ENCODE measurements around the gene TIMP1.

Gene TIMP1

DNA sequence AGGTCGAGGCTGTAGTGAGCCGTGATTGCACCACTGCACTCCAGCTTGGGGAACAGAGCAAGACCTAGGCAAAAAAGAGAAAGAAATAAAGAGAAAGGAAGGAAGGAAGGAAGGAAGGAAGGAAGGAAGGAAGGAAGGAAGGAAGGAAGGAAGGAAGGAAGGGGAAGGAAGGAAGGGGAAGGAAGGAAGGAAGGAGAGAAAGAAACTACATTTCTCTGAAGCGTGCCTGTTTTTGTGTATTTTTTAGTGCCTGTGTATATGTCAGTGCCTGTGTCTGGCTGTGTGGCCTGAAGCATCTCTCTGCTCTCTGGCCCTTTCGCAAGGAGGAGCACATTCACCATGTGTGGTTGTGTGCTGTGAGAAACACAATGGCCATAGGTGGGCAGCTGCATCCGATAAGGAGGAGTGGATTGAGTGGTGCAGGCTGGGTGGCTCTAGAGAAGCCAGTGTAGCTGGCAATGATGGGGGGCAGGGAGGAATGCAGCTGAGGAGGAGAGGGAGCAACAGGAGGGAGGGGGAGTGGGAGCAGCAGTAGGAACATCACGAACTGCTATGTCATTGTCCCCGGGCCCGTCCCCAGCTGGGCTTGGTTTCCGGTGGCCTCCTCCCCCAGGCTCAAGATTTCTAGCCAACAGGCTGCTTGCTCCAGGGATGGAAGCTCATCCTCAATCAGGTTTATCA is 26.0 kb downstream of the TIMP1 start:
- peak; percentile 16 for DNase-seq

DNA sequence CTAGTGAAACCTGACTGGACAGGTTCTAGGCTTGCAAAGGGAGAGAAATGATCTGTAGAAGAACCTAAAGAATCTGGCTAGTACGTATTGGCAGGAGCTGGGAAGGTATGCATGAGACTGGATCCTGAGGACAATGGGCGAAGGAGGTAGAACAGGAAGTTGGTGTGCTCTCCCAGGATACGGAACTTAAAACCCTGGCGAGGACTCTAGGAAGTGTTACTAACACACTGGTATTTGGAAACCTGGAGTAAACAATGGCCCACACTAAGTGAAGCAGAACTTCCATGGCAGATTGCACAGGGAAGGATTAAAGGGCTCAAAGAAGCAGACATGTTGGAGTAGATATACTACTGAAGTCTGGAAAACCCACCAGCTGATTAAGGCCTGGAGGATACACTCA is 28.3 kb downstream of the TIMP1 start:
- DNase-seq = no peak

DNA sequence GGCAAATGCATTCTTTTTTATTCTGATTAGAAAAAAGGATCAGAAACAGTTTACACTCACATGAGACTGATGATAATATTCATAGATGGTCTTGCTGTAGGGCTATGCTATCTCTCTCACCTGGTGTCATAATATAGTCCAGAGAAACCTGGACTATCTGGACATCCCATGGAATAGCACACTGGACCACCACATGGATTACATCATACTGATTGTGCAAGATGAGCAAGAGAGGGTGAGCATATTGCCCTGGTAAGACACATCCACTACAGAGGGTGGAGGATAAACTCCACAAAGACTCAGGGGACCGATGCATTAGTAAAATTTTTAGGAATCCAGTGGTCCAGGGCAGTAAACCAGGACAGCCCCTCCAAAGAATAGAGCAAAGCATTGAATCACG is 29.3 kb downstream of the TIMP1 start:
- no peak for DNase-seq

DNA sequence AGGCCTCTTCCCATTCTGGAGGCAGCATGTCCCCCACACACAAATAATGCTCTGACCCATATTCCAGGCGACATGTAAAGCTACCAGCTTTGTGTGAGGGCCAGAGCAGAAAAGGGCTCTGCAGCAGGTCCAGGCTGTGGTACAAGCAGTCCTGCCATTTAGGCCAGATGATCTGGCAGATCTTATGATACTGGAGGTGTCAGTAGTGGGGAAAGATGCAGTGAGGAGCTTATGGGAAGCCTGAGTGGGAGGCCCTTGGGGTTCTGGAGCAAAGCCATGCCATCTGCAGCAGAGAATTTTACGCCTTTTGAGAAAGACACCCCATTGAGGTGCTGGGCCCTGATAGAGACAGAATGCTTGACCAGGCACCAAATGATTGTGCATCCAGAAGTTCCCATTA is 29.7 kb downstream of the TIMP1 start:
- DNase-seq = no peak

DNA sequence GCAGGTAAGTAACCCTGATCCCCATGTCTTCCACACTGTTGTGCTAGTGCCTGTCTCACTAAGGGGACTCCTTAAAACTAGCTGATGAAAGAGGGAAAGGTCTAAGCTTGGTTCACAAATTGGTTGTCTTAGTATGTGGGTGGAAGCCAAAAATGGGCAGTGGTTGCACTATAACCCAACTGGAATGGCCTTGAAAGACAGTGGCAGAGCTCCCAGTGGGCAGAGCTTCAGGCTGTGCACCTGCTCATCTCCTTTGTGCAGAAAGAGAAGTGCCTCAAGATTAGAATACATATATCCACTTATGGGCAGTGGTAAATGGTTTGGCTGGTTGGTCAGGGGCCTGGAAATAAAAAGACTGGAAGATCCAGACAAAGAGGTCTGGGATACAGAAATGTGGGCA is 30.2 kb downstream of the TIMP1 start:
- DNase-seq = no peak

DNA sequence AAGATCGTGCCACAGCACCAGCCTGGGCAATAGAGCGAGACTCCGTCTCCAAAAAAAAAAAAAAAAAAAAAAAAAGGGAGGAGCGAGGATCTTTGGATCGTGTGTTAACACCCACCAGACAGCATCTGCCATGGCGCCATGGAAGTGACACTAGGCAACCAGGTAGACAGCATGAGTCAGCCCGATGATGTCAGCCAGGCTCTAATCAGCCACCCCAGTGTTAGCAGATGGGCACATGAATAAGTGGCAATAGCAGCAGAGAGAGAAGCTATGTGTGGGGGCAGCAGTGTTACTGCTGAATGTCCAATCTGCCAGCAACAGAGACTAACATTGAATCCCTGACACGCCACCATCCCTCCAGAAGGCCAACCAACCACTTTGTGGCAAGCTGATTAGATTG is 30.8 kb downstream of the TIMP1 start:
- DNase-seq = peak; percentile 42

DNA sequence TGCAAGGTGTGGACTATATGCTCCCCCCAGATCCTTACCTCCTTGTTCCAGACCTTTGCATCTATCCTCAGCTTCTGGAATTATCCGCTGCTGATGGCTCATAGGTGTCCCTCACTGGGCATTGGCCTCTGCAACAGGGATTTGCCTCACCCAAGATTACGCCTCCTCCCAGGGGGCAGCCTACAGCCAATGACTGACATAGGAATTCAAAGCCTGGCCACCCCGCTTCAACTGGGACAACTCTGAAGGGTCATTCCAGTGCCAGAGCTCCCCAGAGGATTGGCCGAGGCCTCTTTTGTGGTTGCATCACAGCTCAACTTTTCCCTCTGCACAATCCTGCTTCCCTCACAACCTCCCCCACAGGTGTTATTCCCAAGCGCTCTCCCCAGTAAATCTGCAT is 32.4 kb downstream of the TIMP1 start:
- DNase-seq = no peak

DNA sequence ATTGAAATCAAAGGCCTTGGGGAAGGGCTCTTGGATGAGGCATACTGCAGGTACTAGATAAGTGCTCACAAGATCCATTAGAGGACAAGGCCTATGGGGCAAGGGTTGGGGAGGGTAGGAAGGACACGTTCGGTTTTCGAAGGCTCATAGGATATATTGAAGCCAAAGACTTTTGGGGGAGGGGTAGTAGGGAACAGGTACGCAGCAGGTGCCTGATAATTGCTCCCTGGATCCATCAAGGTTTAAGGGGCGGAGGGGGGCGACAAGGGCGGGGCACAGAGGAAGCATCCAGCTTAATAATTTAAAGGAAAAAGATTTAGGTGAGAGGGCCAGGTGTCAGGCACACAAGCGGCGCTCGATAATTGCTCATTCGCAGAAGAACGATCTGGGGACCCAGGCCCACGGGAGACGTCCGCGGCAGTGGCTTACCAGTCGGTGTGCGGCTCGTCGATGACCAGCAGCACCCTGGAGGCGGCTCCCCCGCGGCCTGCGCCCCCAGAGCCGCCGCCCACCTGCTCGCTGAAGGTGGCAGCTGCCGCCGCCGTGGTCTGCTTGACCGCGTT is 36.8 kb downstream of the TIMP1 start:
- DNase-seq = no peak

DNA sequence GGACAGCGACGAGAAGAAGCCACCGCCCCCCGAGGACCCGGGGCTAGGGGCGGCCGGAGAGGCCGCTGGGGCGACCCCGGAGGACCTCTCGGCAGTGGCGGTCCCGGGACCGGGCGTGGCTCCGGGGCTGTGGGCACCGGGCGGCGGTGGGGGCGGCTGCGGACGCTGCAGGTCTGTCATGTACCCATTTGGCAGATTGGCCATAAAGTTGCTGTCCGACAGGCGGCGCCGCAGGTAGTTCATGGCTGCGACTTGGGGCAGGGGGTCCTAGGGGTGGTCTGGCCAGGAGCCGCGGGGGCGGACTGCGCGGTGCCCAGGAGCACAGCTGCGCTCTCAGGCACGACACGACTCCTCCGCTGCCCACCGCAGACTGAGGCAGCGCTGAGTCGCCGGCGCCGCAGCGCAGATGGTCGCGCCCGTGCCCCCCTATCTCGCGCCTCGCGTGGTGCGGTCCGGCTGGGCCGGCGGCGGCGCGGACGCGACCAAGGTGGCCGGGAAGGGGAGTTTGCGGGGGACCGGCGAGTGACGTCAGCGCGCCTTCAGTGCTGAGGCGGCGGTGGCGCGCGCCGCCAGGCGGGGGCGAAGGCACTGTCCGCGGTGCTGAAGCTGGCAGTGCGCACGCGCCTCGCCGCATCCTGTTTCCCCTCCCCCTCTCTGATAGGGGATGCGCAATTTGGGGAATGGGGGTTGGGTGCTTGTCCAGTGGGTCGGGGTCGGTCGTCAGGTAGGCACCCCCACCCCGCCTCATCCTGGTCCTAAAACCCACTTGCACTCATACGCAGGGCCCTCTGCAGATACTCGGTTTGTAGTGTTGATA is 37.5 kb downstream of the TIMP1 start, which contains the start of gene SYN1:
Gene SYN1, minus strand, starts transcription at position 372 of the 817 bp plus-strand sequence. Its CDS starts 129 bp downstream, at position 243.
- DNase-seq = peak; percentile 78

DNA sequence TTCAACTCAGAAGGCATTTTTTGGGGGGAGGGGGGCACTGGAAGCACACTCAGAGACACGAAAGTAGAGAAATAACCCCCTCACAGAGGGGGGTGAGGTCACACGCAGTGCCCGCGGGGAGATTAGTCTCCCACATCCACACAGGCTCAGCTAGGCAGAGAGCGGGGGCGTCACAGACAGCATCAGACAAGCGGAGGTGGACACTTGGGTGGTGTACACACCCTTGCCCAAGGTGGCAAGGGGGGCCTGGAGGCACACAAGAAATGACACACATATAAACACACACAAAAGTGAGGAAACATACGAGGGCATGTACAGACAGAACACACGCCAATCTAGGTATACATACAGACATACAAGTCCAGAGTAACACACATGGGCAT is 38.1 kb downstream of the TIMP1 start:
- DNase-seq = no peak

DNA sequence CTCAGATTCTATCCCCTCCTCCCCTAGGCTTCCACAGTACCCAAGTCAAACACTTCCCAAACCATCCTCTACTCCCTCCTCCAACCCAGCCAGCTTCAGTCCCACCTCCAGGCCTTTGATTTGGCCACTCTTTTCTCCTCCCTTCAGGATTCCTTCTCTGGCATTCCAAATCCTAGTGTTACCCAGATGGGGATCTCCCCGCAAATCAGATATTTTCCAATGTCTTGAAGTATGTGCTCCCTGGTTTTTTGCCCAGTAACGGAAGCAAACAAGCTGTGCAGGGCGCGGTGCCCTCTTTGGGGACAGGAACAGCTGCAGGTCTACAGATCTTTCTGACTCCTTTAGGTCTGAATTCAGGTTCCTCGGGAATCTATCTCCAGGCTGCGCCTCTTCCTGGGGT is 39.6 kb downstream of the TIMP1 start:
- no peak for DNase-seq

DNA sequence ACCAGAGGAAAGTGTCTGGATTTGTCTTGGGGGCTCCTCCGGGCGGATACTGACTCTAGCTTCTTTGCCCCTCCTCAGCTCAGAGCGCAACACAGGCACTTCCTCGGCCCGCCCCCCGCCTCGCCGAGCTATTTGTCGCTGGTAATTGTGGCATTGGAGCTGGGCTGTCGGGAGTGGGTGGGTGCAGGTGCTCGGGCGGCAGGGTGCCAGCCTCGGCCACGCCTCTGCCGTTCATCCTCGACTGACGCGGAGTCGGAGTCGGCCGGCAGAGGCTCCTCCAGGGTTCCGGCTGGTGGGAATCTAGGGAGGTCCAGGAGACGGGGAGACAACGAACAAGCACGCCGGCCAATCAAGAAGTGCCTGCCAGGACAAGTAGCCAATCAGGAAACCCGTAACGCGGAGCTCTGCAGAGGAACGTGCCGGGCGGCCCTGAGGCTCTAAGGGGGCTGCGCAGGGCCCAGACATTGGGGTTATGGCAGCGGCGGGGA is 41.3 kb downstream of the TIMP1 start:
- peak; percentile 53 for DNase-seq

DNA sequence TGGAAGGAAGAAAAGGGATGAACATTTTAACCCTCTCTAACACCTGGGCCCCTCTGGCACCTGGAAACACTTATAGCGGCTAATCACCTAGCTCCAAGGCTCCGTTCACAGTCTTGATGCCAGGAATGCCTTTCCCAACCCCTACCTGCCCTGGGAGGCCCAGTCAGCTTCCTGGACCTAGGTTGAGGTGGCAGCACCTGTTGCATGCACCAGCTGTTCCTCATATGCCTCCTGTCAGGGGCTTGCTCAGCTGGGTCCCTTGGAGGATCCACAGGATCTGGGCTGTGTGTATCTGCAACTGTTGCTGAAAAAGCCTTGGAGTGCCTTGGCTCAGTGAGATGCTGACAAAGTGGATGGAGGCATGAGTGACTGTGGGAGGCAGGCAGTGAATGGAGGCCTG is 43.1 kb downstream of the TIMP1 start:
- DNase-seq = no peak

DNA sequence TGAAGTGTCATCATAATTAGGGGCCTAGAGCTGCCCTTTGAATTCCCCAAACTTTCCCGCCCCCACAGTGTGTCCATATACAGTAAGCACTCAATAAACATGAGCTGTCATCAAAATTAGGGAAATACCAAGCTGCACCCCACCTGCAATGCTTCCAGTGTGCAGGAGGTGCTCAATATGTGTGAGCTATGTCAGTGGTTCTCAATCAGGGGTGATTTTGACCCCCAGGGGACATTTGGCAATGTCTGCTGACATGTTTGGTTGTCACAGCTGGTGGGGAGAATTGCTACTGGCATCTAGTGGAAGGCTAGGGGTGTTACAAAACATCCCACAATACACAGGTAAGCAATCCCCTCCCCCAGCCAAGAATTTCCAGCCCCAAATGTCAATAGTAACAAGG is 46.7 kb downstream of the TIMP1 start:
- DNase-seq = peak; percentile 13

DNA sequence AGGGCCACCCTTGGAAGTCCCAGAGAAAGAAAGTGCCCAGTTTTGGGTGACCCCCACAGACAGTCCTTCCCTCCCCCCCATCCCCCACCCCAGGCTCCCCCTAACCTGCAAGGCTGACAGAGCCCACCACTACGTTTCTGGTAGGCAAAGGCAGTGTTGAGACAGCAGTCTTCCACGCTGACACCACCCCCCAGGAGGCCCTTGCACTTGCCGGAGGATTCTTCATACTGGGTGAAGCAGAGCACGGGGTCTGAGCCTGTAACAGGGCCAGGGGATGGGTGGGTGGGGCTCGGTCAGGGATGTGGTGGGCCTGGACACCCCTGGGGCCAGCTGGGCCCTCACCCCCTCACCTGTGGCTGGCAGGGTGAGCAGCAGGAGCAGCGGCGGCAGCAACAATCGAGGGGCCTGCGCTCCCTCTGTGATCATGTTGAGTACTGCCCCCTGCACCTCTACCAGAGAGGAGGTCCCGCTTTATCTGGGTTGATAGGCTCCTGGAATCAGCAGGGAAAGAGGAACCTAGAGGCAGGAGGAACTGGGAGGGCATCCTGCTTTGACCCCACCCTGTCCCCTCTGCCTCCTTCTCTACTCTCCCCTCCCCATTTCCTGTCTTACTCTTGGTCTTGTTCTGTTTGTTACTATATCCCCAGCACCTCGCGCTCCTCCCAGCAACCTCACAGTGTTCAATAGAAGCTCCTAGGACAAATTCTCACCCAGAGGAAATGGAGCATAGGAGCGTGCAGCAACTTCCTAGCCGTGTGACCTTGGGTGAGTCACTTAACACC is 47.4 kb downstream of the TIMP1 start, which contains the start of gene CFP:
Gene CFP, minus strand, starts transcription at position 512 of the 782 bp plus-strand sequence. Its CDS starts 86 bp downstream, at position 426.
- peak; percentile 14 for DNase-seq

DNA sequence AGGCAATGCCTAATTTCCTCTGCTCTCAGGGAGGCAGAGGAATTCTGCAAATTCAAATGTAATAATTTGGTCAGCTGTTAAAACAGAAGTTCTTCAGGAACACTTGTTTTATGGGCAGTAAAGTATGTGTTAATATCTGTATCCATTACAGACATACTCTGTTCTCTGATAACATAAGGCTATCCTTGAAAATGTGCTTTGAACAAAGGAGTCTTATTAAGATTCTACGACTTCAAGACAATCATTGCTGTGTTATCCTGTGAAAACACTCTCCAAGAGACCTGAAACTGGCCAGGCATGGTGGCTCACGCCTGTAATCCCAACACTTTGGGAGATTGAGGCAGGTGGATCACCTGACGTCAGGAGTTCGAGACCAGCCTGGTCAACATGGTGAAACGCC is 49.4 kb downstream of the TIMP1 start:
- no peak for DNase-seq

DNA sequence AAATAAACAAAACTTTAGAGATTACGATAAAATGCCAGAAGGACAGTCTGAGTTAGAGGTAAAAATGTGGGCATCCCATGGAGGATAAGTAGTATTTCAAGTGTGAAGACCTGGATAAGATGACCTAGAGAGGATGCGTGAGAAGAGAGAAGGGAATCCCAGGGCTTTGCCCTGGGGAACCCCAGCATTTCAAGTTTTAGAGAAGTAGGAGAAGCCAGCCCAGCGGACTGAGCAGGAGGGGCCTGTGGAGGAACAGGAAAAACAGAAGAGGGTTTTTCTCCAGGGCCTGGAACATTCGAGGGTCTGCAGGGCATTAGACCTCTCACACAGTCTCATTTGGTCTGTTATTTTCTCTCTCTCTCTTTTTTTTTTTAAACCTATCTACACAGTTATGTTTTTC is 50.4 kb downstream of the TIMP1 start:
- no peak for DNase-seq

DNA sequence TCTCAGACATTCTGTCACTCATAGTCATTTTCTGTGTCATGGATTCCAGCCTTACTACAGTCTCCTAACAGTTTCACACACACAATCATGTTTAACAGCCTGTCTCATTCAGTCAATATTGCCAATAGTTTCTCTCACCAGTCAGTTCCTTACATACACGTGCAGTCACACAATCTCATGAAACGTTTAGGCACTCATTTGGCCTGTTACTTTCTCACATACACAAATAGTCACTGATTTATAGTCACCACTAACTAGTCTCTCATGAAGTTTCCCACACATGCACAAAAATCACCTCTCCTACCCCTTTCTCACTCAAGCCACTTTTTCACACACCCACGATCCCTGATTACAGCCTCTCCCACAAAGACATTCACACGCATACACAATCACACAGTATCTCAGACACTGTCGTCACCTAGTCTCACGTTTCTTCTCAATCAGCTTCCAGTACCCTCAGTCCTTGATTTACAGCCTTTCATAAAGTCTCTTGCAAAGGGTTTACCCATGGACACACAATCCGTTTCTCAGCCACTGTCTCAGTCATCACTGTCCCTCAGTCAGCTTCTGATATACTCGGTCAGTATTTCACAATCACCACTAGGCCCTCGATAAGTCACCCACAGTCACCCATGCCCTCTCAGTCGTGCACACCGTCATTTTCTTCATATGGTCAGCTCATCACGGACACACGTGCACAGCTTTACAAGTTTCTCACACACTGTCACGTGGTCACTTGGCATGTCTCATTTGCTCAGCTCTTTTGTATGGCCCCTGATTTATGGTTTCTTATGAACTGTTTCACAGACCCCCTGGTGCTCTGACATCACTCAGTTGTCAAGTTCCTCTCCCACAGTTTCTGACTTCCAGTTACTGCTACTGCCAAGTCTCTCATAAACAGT is 51.7 kb downstream of the TIMP1 start:
- DNase-seq = no peak

DNA sequence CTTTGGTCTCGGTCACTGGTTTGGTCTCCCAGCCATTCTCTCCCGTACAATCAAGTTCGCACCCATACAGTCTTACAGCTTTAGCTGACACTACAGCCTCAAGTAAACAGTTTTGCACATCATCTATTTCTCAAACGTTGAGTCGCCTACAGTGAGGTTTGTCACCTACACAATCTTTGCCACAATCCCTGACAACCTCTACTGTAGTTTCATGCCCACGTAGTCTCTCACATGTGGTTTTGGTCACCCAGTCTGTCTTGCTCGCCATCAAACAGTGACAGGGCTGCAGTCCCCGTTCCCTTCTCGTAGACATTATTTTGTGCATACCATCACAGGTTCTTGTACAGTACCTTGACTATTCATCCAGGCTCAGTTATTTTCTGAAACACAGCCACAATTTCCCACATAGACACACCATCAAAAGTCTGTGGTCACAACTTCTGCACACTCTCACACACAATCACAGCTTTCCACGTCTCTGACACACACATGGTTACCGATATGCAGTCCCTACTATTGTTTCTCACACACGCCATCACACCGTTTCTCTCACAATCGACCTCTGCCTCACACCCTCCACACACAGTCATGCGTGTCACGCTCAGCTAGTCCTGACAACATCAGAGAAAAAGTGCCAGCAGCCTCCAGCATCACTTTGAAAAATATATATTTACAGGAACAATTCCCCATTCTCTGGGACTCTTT is 52.8 kb downstream of the TIMP1 start:
- no peak for DNase-seq
